BLaER1 treated with 17β-estradiol and CSF1 and Interleukin-3, amounts not matched to agents 10 nM and 100 nM (cell line): ENCODE data around the gene SERGEF.

Experiments used
- H3K27ac ChIP-seq, 11 experiments: shearing (Covaris generic); formaldehyde crosslinking; 2 replicates each; pipeline ENCODE4 v1.8.1; 2022
- H3K27me3 ChIP-seq, 11 experiments: shearing (Covaris generic); formaldehyde crosslinking; 2 replicates each; pipeline ENCODE4 v1.8.1; 2022
- H3K36me3 ChIP-seq, 11 experiments: shearing (Covaris generic); formaldehyde crosslinking; 2 replicates each; pipeline ENCODE4 v1.8.1; 2022
- H3K4me1 ChIP-seq, 10 experiments: shearing (Covaris generic); formaldehyde crosslinking; 2 replicates each; pipeline ENCODE4 v1.8.1; 2022
- H3K4me2 ChIP-seq, 11 experiments: shearing (Covaris generic); formaldehyde crosslinking; 2 replicates each; pipeline ENCODE4 v1.8.1; 2022
- H3K4me3 ChIP-seq, 10 experiments: shearing (Covaris generic); formaldehyde crosslinking; 2 replicates each; pipeline ENCODE4 v1.8.1; 2022
- H3K9ac ChIP-seq, 11 experiments: shearing (Covaris generic); formaldehyde crosslinking; 2 replicates each; pipeline ENCODE4 v1.8.1; 2022
- H3K9me3 ChIP-seq, 11 experiments: shearing (Covaris generic); formaldehyde crosslinking; replicated peaks in 1 of 11; 2 replicates each; pipeline ENCODE4 v1.8.1; 2022
- H4K20me1 ChIP-seq, 11 experiments: shearing (Covaris generic); formaldehyde crosslinking; 2 replicates each; pipeline ENCODE4 v1.8.1; 2022
- Cebpa-rat ChIP-seq, 11 experiments: shearing (Covaris generic); IDR thresholded peaks; 2 replicates each; pipeline ENCODE4 v1.8.1; 2022

Gene SERGEF

GRCh38 chr11:17972987-17973386, 39.9 kb downstream of the SERGEF start:
- H3K9me3 ChIP-seq = peaks cover 24 to 33% (median 28%) of the 10 kb centered on the region in 11 experiments
- no peak overlapping the region for H3K4me2 ChIP-seq
- H3K27me3 ChIP-seq = no peaks in the 10 kb centered on the region
- H4K20me1 ChIP-seq = peaks cover 0 to 2% (median 0%) of the 10 kb centered on the region in 11 experiments; a peak in 2 of 22 replicates
- no peak overlapping the region for H3K4me3 ChIP-seq
- H3K36me3 ChIP-seq = peaks cover 54 to 99% (median 80%) of the 10 kb centered on the region in 11 experiments
- no peak for TF ChIP-seq Cebpa-rat (IDR thresholded peaks at IDR 0.05)
- H3K4me1 ChIP-seq = no peaks in the 10 kb centered on the region
- H3K27ac ChIP-seq = no peak overlapping the region
- no peak overlapping the region for H3K9ac ChIP-seq

GRCh38 chr11:17968206-17968605, 44.6 kb downstream of the SERGEF start:
- H3K4me3 ChIP-seq = no peak overlapping the region
- H3K4me2 ChIP-seq = no peak overlapping the region
- H3K9me3 ChIP-seq = peaks cover 24 to 30% (median 27%) of the 10 kb centered on the region in 11 experiments
- no peaks in the 10 kb centered on the region for H3K27me3 ChIP-seq
- TF ChIP-seq Cebpa-rat (IDR thresholded peaks at IDR 0.05) = no peak
- no peaks in the 10 kb centered on the region for H3K4me1 ChIP-seq
- peaks cover 40 to 96% (median 63%) of the 10 kb centered on the region in 11 experiments for H3K36me3 ChIP-seq
- no peak overlapping the region for H3K27ac ChIP-seq
- peaks cover 0 to 10% (median 0%) of the 10 kb centered on the region in 11 experiments; a peak in 5 of 22 replicates for H4K20me1 ChIP-seq
- H3K9ac ChIP-seq = no peak overlapping the region

GRCh38 chr11:17967661-17968060, 45.2 kb downstream of the SERGEF start:
- H3K4me3 ChIP-seq = no peak overlapping the region
- no peak for TF ChIP-seq Cebpa-rat (IDR thresholded peaks at IDR 0.05)

GRCh38 chr11:17960091-17960490, 52.8 kb downstream of the SERGEF start:
- Histone ChIP-seq H3K9me3 (no peaks in the 10 kb centered on the region), H3K4me2 (no peak overlapping the region), H3K4me1 (no peaks in the 10 kb centered on the region), H3K4me3 (no peak overlapping the region), H4K20me1 (no peaks in the 10 kb centered on the region), H3K9ac (no peak overlapping the region), H3K36me3 (peaks cover 44 to 91% (median 74%) of the 10 kb centered on the region in 11 experiments), H3K27ac (no peak overlapping the region), H3K27me3 (no peaks in the 10 kb centered on the region)
- no peak for TF ChIP-seq Cebpa-rat (IDR thresholded peaks at IDR 0.05)

More at GRCh38 chr11:17967661-17968060, 45.2 kb downstream of the SERGEF start:
- H3K9ac ChIP-seq = no peak overlapping the region
- no peaks in the 10 kb centered on the region for H3K4me1 ChIP-seq
- H3K27me3 ChIP-seq = no peaks in the 10 kb centered on the region
- H4K20me1 ChIP-seq = peaks cover 0 to 10% (median 0%) of the 10 kb centered on the region in 11 experiments; a peak in 5 of 22 replicates
- no peak overlapping the region for H3K27ac ChIP-seq
- no peak overlapping the region for H3K4me2 ChIP-seq
- peaks cover 34 to 92% (median 58%) of the 10 kb centered on the region in 11 experiments for H3K36me3 ChIP-seq
- H3K9me3 ChIP-seq = peaks cover 19 to 25% (median 21%) of the 10 kb centered on the region in 11 experiments

GRCh38 chr11:17958446-17958845, 54.4 kb downstream of the SERGEF start:
- Histone ChIP-seq H3K27me3 (no peaks in the 10 kb centered on the region), H3K4me3 (no peak overlapping the region), H3K4me1 (no peaks in the 10 kb centered on the region), H4K20me1 (no peaks in the 10 kb centered on the region), H3K9me3 (no peaks in the 10 kb centered on the region), H3K27ac (no peak overlapping the region), H3K36me3 (peaks cover 57 to 93% (median 82%) of the 10 kb centered on the region in 11 experiments), H3K4me2 (no peak overlapping the region), H3K9ac (no peak overlapping the region)
- no peak for TF ChIP-seq Cebpa-rat (IDR thresholded peaks at IDR 0.05)

- no peaks in the 10 kb centered on the region for H3K27me3 ChIP-seq
Observed at GRCh38 chr11:17954395-17955252, 58.2 kb downstream of the SERGEF start.

GRCh38 chr11:17952487-17952886, 60.4 kb downstream of the SERGEF start:
- TF ChIP-seq Cebpa-rat (IDR thresholded peaks at IDR 0.05) = no peak
- H3K36me3 ChIP-seq = peaks cover 66 to 100% (median 86%) of the 10 kb centered on the region in 11 experiments
- H3K27ac ChIP-seq = no peak overlapping the region
- no peak overlapping the region for H3K4me2 ChIP-seq
- no peak overlapping the region for H3K4me3 ChIP-seq
- no peaks in the 10 kb centered on the region for H3K27me3 ChIP-seq
- H3K9ac ChIP-seq = no peak overlapping the region
- no peaks in the 10 kb centered on the region for H3K9me3 ChIP-seq
- H4K20me1 ChIP-seq = no peaks in the 10 kb centered on the region
- no peaks in the 10 kb centered on the region for H3K4me1 ChIP-seq

More at GRCh38 chr11:17954395-17955252, 58.2 kb downstream of the SERGEF start:
- Histone ChIP-seq H3K27ac (no peak overlapping the region), H3K4me1 (no peaks in the 10 kb centered on the region), H3K9me3 (no peaks in the 10 kb centered on the region), H3K9ac (no peak overlapping the region), H3K36me3 (peaks cover 65 to 98% (median 88%) of the 10 kb centered on the region in 11 experiments), H3K4me2 (no peak overlapping the region), H4K20me1 (no peaks in the 10 kb centered on the region), H3K4me3 (no peak overlapping the region)
- TF ChIP-seq Cebpa-rat (IDR thresholded peaks at IDR 0.05) = no peak

GRCh38 chr11:17951685-17952388, 61.0 kb downstream of the SERGEF start:
- no peak for TF ChIP-seq Cebpa-rat (IDR thresholded peaks at IDR 0.05)
- H3K36me3 ChIP-seq = peaks cover 62 to 99% (median 86%) of the 10 kb centered on the region in 11 experiments

GRCh38 chr11:17950644-17951043, 62.2 kb downstream of the SERGEF start:
- no peaks in the 10 kb centered on the region for H3K27me3 ChIP-seq
- no peaks in the 10 kb centered on the region for H3K4me1 ChIP-seq
- 0 out of 22 replicates have a peak, but pooled peaks cover 0 to under 1% (median 0%) of the 10 kb centered on the region in 11 experiments for H3K9me3 ChIP-seq
- no peak for TF ChIP-seq Cebpa-rat (IDR thresholded peaks at IDR 0.05)
- H3K4me2 ChIP-seq = no peak overlapping the region
- no peak overlapping the region for H3K9ac ChIP-seq
- no peaks in the 10 kb centered on the region for H4K20me1 ChIP-seq
- no peak overlapping the region for H3K27ac ChIP-seq
- H3K4me3 ChIP-seq = no peak overlapping the region
- H3K36me3 ChIP-seq = peaks cover 50 to 99% (median 77%) of the 10 kb centered on the region in 11 experiments

More at GRCh38 chr11:17951685-17952388, 61.0 kb downstream of the SERGEF start:
- no peaks in the 10 kb centered on the region for H3K4me1 ChIP-seq
- no peaks in the 10 kb centered on the region for H3K27me3 ChIP-seq
- no peak overlapping the region for H3K4me2 ChIP-seq
- no peaks in the 10 kb centered on the region for H3K9me3 ChIP-seq
- no peak overlapping the region for H3K27ac ChIP-seq
- H3K9ac ChIP-seq = no peak overlapping the region
- no peaks in the 10 kb centered on the region for H4K20me1 ChIP-seq
- H3K4me3 ChIP-seq = no peak overlapping the region
